Neural cell (in vitro differentiated cells): Measurements from ENCODE around the gene OR2T35. TPM values are rescaled to one million over a fixed set of nuclear protein-coding genes. Genes with fewer than 3 reads are reported as not detected.
"Not testable (repeated sequence)": the region's sequence is repeated elsewhere in the genome, so short reads cannot be mapped to it uniquely, and the experiment has no call there.

Source experiments
- H2AFZ ChIP-seq: fragments of 200-600, 300-800 bp; sonication (generic), shearing (Covaris generic); 2 replicates; pipeline ENCODE4 v1.6.0; 2014; ENCODE audit warnings: low read depth, mild to moderate bottlenecking, antibody characterized with exemption, low read length, moderate library complexity
- H3F3A ChIP-seq: fragments of 200-600 bp; shearing (Covaris generic); 2 replicates; pipeline ENCODE4 v1.6.1; 2016; ENCODE audit warnings: mild to moderate bottlenecking, moderate library complexity, mixed read lengths, antibody characterized with exemption, low read length; ENCODE audit not compliant: insufficient read depth, poor library complexity, severe bottlenecking
- H3K27ac ChIP-seq: fragments of 200-600, 300-800 bp; sonication (generic), shearing (Covaris generic); 2 replicates; pipeline ENCODE4 v1.5.1; 2014; ENCODE audit warnings: mild to moderate bottlenecking, low read length, moderate library complexity
- H3K27me3 ChIP-seq: fragments of 300-800, 200-600 bp; sonication (generic), shearing (Covaris generic); 2 replicates; pipeline ENCODE4 v1.6.0; 2014; ENCODE audit warnings: mild to moderate bottlenecking, low read depth, low read length, moderate library complexity; ENCODE audit not compliant: insufficient read depth
- H3K36me3 ChIP-seq: fragments of 300-800, 200-600 bp; sonication (generic), shearing (Covaris generic); 2 replicates; pipeline ENCODE4 v1.5.1; 2014; ENCODE audit warnings: mild to moderate bottlenecking, antibody characterized with exemption, low read length, moderate library complexity; ENCODE audit not compliant: insufficient read depth
- H3K4me2 ChIP-seq: fragments of 300-800, 200-600 bp; sonication (generic), shearing (Covaris generic); 2 replicates; pipeline ENCODE4 v1.6.0; 2014; ENCODE audit warnings: mild to moderate bottlenecking, low read length
- H3K4me3 ChIP-seq: fragments of 300-800, 200-600 bp; sonication (generic), shearing (Covaris generic); 2 replicates; pipeline ENCODE4 v1.5.1; 2014; ENCODE audit warnings: mild to moderate bottlenecking, low read length, moderate library complexity
- H3K79me2 ChIP-seq: fragments of 200-600 bp; shearing (Covaris generic); replicated peaks from 2 replicates; pipeline ENCODE4 v1.6.0; 2014; ENCODE audit warnings: mild to moderate bottlenecking, low read length, moderate library complexity; ENCODE audit not compliant: insufficient read depth
- H3K9ac ChIP-seq: fragments of 300-800, 200-600 bp; sonication (generic), shearing (Covaris generic); 2 replicates; pipeline ENCODE4 v1.6.1; 2016; ENCODE audit warnings: mild to moderate bottlenecking, low read length, mixed read lengths
- H3K9me2 ChIP-seq: fragments of 200-600 bp; shearing (Covaris generic); 2 replicates; pipeline ENCODE4 v1.6.1; 2016; ENCODE audit warnings: mild to moderate bottlenecking, low read length, mixed read lengths; ENCODE audit not compliant: insufficient read depth
- H3K9me3 ChIP-seq: fragments of 200-600, 300-800 bp; sonication (generic), shearing (Covaris generic); 2 replicates; pipeline ENCODE4 v1.6.1; 2016; ENCODE audit warnings: mild to moderate bottlenecking, mixed run types, low read length, moderate library complexity, mixed read lengths
- H4K20me1 ChIP-seq: fragments of 200-600 bp; shearing (Covaris generic); 2 replicates; pipeline ENCODE4 v1.6.1; 2016; ENCODE audit warnings: mild to moderate bottlenecking, mixed run types; ENCODE audit not compliant: insufficient read depth
- EP300 ChIP-seq: fragments of 450-650 bp; conservative IDR thresholded peaks from 2 replicates; pipeline ENCODE4 v1.6.1; 2014; ENCODE audit warnings: antibody characterized with exemption, mild to moderate bottlenecking, moderate library complexity; ENCODE audit not compliant: poor library complexity, severe bottlenecking
- EZH2 ChIP-seq: fragments of 200-600, 300-800 bp; shearing (Covaris generic), sonication (generic); IDR thresholded peaks from 2 replicates; pipeline ENCODE4 v1.6.1; 2014; ENCODE audit warnings: antibody characterized with exemption, low read length, borderline replicate concordance, mild to moderate bottlenecking; ENCODE audit not compliant: insufficient read depth, poor library complexity, severe bottlenecking
- MXI1 ChIP-seq: fragments of 450-650 bp; conservative IDR thresholded peaks from 2 replicates; pipeline ENCODE4 v1.6.1; 2014; ENCODE audit warnings: antibody characterized with exemption, mild to moderate bottlenecking; ENCODE audit not compliant: poor library complexity, severe bottlenecking
- POLR2AphosphoS5 ChIP-seq: IDR thresholded peaks from 2 replicates; pipeline ENCODE4 v1.6.1; 2012
- RAD21 ChIP-seq: fragments of 450-650 bp; conservative IDR thresholded peaks from 2 replicates; pipeline ENCODE4 v1.6.1; 2014; ENCODE audit warnings: antibody characterized with exemption, mild to moderate bottlenecking, moderate library complexity
- REST ChIP-seq: IDR thresholded peaks from 2 replicates; pipeline ENCODE4 v1.6.1; 2012; ENCODE audit warnings: borderline replicate concordance
- SMC3 ChIP-seq: fragments of 450-650 bp; conservative IDR thresholded peaks from 2 replicates; pipeline ENCODE4 v1.6.1; 2014; ENCODE audit warnings: antibody characterized with exemption, mild to moderate bottlenecking, moderate library complexity; ENCODE audit not compliant: poor library complexity
- TAF1 ChIP-seq: IDR thresholded peaks from 2 replicates; pipeline ENCODE4 v1.6.1; 2012; ENCODE audit warnings: low read depth
- polyA plus RNA-seq: library from polyadenylated mRNA; depleted of rRNA; stranded (reverse); fragments of >200 nt; gene quantifications from 2 replicates; pipeline ENCODE4 v1.2.3, GENCODE V29; 2014
- TF ChIP-seq, protein P1 (sequence below): fragments of 450-650 bp; IDR thresholded peaks from 2 replicates; pipeline ENCODE4 v1.5.1; 2014; ENCODE audit warnings: antibody characterized with exemption, mild to moderate bottlenecking, moderate library complexity; ENCODE audit not compliant: poor library complexity, severe bottlenecking

Gene OR2T35
- polyA plus RNA-seq, 1 donor from 2014 or later, result not detected

- H3F3A ChIP-seq, result not testable (repeated sequence)
Observed at GRCh38 chr1:248634991-248635390, 10.1 kb downstream of the OR2T35 start, which contains the start of gene OR2T11. TSS of gene OR2T11 (minus strand) at chr1:248635091. CDS start at chr1:248627128, 7,963 bp downstream.

DNA sequence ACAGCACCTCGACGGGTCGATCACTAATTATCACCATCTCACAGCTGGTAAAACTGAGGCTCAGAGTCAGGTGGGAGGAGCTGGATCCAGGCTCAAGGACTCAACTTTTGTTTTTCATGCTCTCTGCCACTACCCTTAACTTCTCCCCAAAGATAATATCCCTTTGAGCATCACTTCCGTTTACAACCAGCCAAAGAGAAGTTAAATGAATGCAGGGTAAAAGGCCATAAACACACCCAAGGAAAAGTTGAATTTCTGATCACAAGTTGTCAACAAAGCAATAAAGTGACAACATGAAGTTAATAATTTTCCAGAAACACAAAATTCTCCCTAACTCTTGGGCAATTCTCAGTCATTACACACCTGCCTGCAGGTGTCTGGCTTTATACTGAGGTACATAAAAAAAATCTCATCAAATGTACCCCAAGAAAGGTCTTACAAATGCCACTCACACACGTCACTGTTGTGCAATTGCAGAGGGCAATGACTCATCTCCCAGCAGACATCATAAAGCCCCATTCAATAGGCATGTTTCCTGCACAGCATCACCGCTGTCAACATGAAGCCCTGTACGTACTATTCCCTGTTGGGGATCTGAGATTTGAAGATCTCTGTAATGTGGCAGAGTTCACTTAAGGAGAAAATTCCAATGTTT lies 13.6 kb downstream of the OR2T35 start:
- Histone ChIP-seq H3K4me2 (no peak overlapping the region), H3K36me3 (no peaks in the 10 kb centered on the region), H3K79me2 (no peaks in the 10 kb centered on the region), H3K4me3 (no peak overlapping the region), H3K9ac (no peak overlapping the region), H3K9me3 (peaks cover 6% of the 10 kb centered on the region), H4K20me1 (no peaks in the 10 kb centered on the region), H2AFZ (no peak overlapping the region), H3F3A (no peaks in the 10 kb centered on the region), H3K27ac (no peak overlapping the region), H3K9me2 (no peaks in the 10 kb centered on the region), H3K27me3 (no peaks in the 10 kb centered on the region)
- TF ChIP-seq EZH2 (no peak), MXI1 (no peak), TAF1 (no peak), REST (no peak), EP300 (no peak), POLR2AphosphoS5 (no peak), RAD21 (no peak), SMC3 (no peak)
- TF ChIP-seq, protein P1, sequence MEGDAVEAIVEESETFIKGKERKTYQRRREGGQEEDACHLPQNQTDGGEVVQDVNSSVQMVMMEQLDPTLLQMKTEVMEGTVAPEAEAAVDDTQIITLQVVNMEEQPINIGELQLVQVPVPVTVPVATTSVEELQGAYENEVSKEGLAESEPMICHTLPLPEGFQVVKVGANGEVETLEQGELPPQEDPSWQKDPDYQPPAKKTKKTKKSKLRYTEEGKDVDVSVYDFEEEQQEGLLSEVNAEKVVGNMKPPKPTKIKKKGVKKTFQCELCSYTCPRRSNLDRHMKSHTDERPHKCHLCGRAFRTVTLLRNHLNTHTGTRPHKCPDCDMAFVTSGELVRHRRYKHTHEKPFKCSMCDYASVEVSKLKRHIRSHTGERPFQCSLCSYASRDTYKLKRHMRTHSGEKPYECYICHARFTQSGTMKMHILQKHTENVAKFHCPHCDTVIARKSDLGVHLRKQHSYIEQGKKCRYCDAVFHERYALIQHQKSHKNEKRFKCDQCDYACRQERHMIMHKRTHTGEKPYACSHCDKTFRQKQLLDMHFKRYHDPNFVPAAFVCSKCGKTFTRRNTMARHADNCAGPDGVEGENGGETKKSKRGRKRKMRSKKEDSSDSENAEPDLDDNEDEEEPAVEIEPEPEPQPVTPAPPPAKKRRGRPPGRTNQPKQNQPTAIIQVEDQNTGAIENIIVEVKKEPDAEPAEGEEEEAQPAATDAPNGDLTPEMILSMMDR, result no peak

More at GRCh38 chr1:248634991-248635390, 10.1 kb downstream of the OR2T35 start, which contains the start of gene OR2T11:
- not testable (repeated sequence) for H3K27ac ChIP-seq, H3K79me2 ChIP-seq, H2AFZ ChIP-seq, H3K4me2 ChIP-seq, H3K36me3 ChIP-seq, H3K4me3 ChIP-seq, H3K27me3 ChIP-seq, H3K9ac ChIP-seq, H4K20me1 ChIP-seq, H3K9me3 ChIP-seq, H3K9me2 ChIP-seq
